GF-D8 (cell line): ENCODE measurements around the gene SPTBN5.

Experiments used
- DNase-seq: peaks from one replicate; lab custom pipeline; 2025; lab: John Stamatoyannopoulos, UW

The SPTBN5 gene

GRCh38 chr15:41883484-41883825, 10.4 kb downstream of the SPTBN5 start:
- DNase-seq, result no peak

- DNase-seq, result no peak
Measured at GRCh38 chr15:41882689-41883483, 11.0 kb downstream of the SPTBN5 start.

GRCh38 chr15:41881920-41882688, 11.7 kb downstream of the SPTBN5 start:
- DNase-seq, result no peak

GRCh38 chr15:41881550-41881919, 12.3 kb downstream of the SPTBN5 start:
- no peak for DNase-seq

- DNase-seq, result no peak
Measured at GRCh38 chr15:41881086-41881485, 12.8 kb downstream of the SPTBN5 start.

- DNase-seq, result no peak
Measured at GRCh38 chr15:41880156-41880877, 13.5 kb downstream of the SPTBN5 start.

- no peak for DNase-seq
Measured at GRCh38 chr15:41879321-41879845, 14.5 kb downstream of the SPTBN5 start.

GRCh38 chr15:41878355-41878699, 15.5 kb downstream of the SPTBN5 start:
- DNase-seq, result no peak

GRCh38 chr15:41877631-41878354, 16.1 kb downstream of the SPTBN5 start:
- no peak for DNase-seq

- no peak for DNase-seq
Measured at GRCh38 chr15:41876689-41877088, 17.2 kb downstream of the SPTBN5 start.

- DNase-seq, result no peak
Measured at GRCh38 chr15:41876007-41876406, 17.8 kb downstream of the SPTBN5 start.

GRCh38 chr15:41874736-41875135, 19.1 kb downstream of the SPTBN5 start:
- no peak for DNase-seq

GRCh38 chr15:41873711-41874110, 20.1 kb downstream of the SPTBN5 start:
- DNase-seq, result no peak

- DNase-seq, result no peak
Measured at GRCh38 chr15:41872166-41872747, 21.6 kb downstream of the SPTBN5 start.

GRCh38 chr15:41871175-41871905, 22.5 kb downstream of the SPTBN5 start:
- no peak for DNase-seq

- DNase-seq, result no peak
Measured at GRCh38 chr15:41870689-41871081, 23.2 kb downstream of the SPTBN5 start.

- DNase-seq, result no peak
Measured at GRCh38 chr15:41869770-41870688, 23.8 kb downstream of the SPTBN5 start.

GRCh38 chr15:41868321-41868720, 25.5 kb downstream of the SPTBN5 start:
- no peak for DNase-seq

GRCh38 chr15:41866872-41867579, 26.8 kb downstream of the SPTBN5 start:
- DNase-seq, result no peak
